ENCODE measurements around the gene NFATC3.

The NFATC3 gene

GRCh38 chr16:68227183-68227793 lies 142.1 kb downstream of the NFATC3 start:
- no peak overlapping the region for H3K27ac ChIP-seq
- no peak for DNase-seq (ENCODE audit: low read depth, low spot score)

GRCh38 chr16:68227850-68228553 lies 142.8 kb downstream of the NFATC3 start:
- H3K27ac ChIP-seq = no peak overlapping the region
- no peak for DNase-seq (ENCODE audit: low read depth, low spot score)

GRCh38 chr16:68228652-68229051 lies 143.5 kb downstream of the NFATC3 start:
- H3K27ac ChIP-seq = no peak overlapping the region
- DNase-seq (ENCODE audit: low read depth, low spot score) = no peak

- no peak overlapping the region for H3K27ac ChIP-seq
- no peak for DNase-seq (ENCODE audit: low read depth, low spot score)
Measured at GRCh38 chr16:68229431-68230175, 144.4 kb downstream of the NFATC3 start.

- DNase-seq (ENCODE audit: low read depth, low spot score) = no peak
Measured at GRCh38 chr16:68230176-68230571, 145.0 kb downstream of the NFATC3 start.

GRCh38 chr16:68230956-68231355 lies 145.8 kb downstream of the NFATC3 start:
- DNase-seq (ENCODE audit: low read depth, low spot score) = no peak
- H3K27ac ChIP-seq = no peak overlapping the region

More at GRCh38 chr16:68230176-68230571, 145.0 kb downstream of the NFATC3 start:
- no peak overlapping the region for H3K27ac ChIP-seq

- no peak for DNase-seq (ENCODE audit: low read depth, low spot score)
Measured at GRCh38 chr16:68231384-68232136, 146.4 kb downstream of the NFATC3 start.

GRCh38 chr16:68232335-68232734 lies 147.2 kb downstream of the NFATC3 start:
- no peak overlapping the region for H3K27ac ChIP-seq
- no peak for DNase-seq (ENCODE audit: low read depth, low spot score)

More at GRCh38 chr16:68231384-68232136, 146.4 kb downstream of the NFATC3 start:
- no peak overlapping the region for H3K27ac ChIP-seq

- peak overlapping the region; percentile 98 for H3K27ac ChIP-seq
Measured at GRCh38 chr16:68233085-68233834, 148.1 kb downstream of the NFATC3 start.

GRCh38 chr16:68233835-68234187 lies 148.6 kb downstream of the NFATC3 start:
- peak overlapping the region; percentile 98 for H3K27ac ChIP-seq
- no peak for DNase-seq (ENCODE audit: low read depth, low spot score)

More at GRCh38 chr16:68233085-68233834, 148.1 kb downstream of the NFATC3 start:
- no peak for DNase-seq (ENCODE audit: low read depth, low spot score)

GRCh38 chr16:68234188-68235107 lies 149.3 kb downstream of the NFATC3 start:
- H3K27ac ChIP-seq = peak overlapping the region; percentile 98
- peak; percentile 73 for DNase-seq (ENCODE audit: low read depth, low spot score)

- DNase-seq (ENCODE audit: low read depth, low spot score) = no peak
- H3K27ac ChIP-seq = peak overlapping the region; percentile 98
Measured at GRCh38 chr16:68235108-68235886, 150.1 kb downstream of the NFATC3 start.

GRCh38 chr16:68235887-68236136 lies 150.6 kb downstream of the NFATC3 start, which contains the start of gene ESRP2:
ESRP2 (minus strand) TSS chr16:68236127; CDS start chr16:68236045, 82 bp downstream.
- DNase-seq (ENCODE audit: low read depth, low spot score) = no peak
- peak within 1 kb of the TSS; percentile 98 for H3K27ac ChIP-seq

GRCh38 chr16:68236137-68236825 lies 151.1 kb downstream of the NFATC3 start:
- DNase-seq (ENCODE audit: low read depth, low spot score) = peak; percentile 69
- peak overlapping the region; percentile 98 for H3K27ac ChIP-seq

GRCh38 chr16:68236826-68237242 lies 151.7 kb downstream of the NFATC3 start:
- no peak for DNase-seq (ENCODE audit: low read depth, low spot score)

GRCh38 chr16:68237243-68238028 lies 152.3 kb downstream of the NFATC3 start:
- H3K27ac ChIP-seq = peak overlapping the region; percentile 98
- peak; percentile 93 for DNase-seq (ENCODE audit: low read depth, low spot score)

More at GRCh38 chr16:68236826-68237242, 151.7 kb downstream of the NFATC3 start:
- peak overlapping the region; percentile 98 for H3K27ac ChIP-seq

GRCh38 chr16:68238029-68238345 lies 152.8 kb downstream of the NFATC3 start:
- H3K27ac ChIP-seq = peak overlapping the region; percentile 98
- no peak for DNase-seq (ENCODE audit: low read depth, low spot score)

Data from epithelial cell of prostate (primary cell).